ENCODE results near the gene CAPN11. TPM values are rescaled to one million over a fixed set of nuclear protein-coding genes. Genes with fewer than 3 reads are reported as not detected.

Gene CAPN11
- total RNA-seq, 2 experiments from 2014 or later, result not detected

- no peak overlapping the region for H3K4me2 ChIP-seq (ENCODE audit: low read length)
- no peak overlapping the region for H3K27ac ChIP-seq (ENCODE audit: low read depth, low read length, poor library complexity, severe bottlenecking)
- no peaks in the 10 kb centered on the region for H3K9me2 ChIP-seq (ENCODE audit: insufficient read depth, low read length)
- H3K4me1 ChIP-seq (ENCODE audit: insufficient read depth, low read length, poor library complexity, severe bottlenecking), result peaks cover 13% of the 10 kb centered on the region
- no TSS peak for BruUV-seq (replicated peaks)
- no peaks in the 10 kb centered on the region for H3K9me3 ChIP-seq (ENCODE audit: low read length)
- ChIA-PET CTCF (ENCODE audit: unreplicated experiment) (no interaction called here), POLR2A (no interaction called here)
- H2AFZ ChIP-seq (ENCODE audit: low read length), result no peak overlapping the region
- H3K79me2 ChIP-seq (ENCODE audit: insufficient read depth, low read depth, low read length), result peaks cover 73% of the 10 kb centered on the region
- peaks cover 16% of the 10 kb centered on the region for H4K20me1 ChIP-seq (ENCODE audit: insufficient read depth, low read length)
- no peak for DNase-seq (ENCODE audit: low spot score)
- H3K4me3 ChIP-seq (ENCODE audit: low read depth, low read length, poor library complexity, severe bottlenecking), result no peak overlapping the region
- peaks cover 64% of the 10 kb centered on the region for H3K36me3 ChIP-seq (ENCODE audit: insufficient read depth, low read length)
- TF ChIP-seq CTCF (conservative IDR thresholded peaks at IDR 0.05; ENCODE audit: low read length) (no peak), EZH2phosphoT487 (IDR thresholded peaks at IDR 0.05; ENCODE audit: borderline replicate concordance, low read depth, low read length) (no peak)
- intact Hi-C loops (cut with micrococcal nuclease; ENCODE audit: unreplicated experiment), result no loop called here
Measured at GRCh38 chr6:44117397-44118128, 41.1 kb upstream of the CAPN11 start.

GRCh38 chr6:44119704-44120262, 38.8 kb upstream of the CAPN11 start:
- H3K4me3 ChIP-seq (ENCODE audit: low read depth, low read length, poor library complexity, severe bottlenecking), result no peak overlapping the region
- H3K36me3 ChIP-seq (ENCODE audit: insufficient read depth, low read length), result peaks cover 56% of the 10 kb centered on the region
- DNase-seq (ENCODE audit: low spot score), result no peak
- intact Hi-C loops (cut with micrococcal nuclease; ENCODE audit: unreplicated experiment), result no loop called here
- no TSS peak for BruUV-seq (replicated peaks)
- H3K4me1 ChIP-seq (ENCODE audit: insufficient read depth, low read length, poor library complexity, severe bottlenecking), result peaks cover 32% of the 10 kb centered on the region
- POLR2A ChIA-PET, result no interaction called here
- H4K20me1 ChIP-seq (ENCODE audit: insufficient read depth, low read length), result peaks cover 33% of the 10 kb centered on the region
- TF ChIP-seq CTCF (conservative IDR thresholded peaks at IDR 0.05; ENCODE audit: low read length) (no peak), EZH2phosphoT487 (IDR thresholded peaks at IDR 0.05; ENCODE audit: borderline replicate concordance, low read depth, low read length) (no peak)
- H3K4me2 ChIP-seq (ENCODE audit: low read length), result peak overlapping the region; percentile 9; the same call in 1 of the 2 replicates
- CTCF ChIA-PET (ENCODE audit: unreplicated experiment), result no interaction called here
- H3K27ac ChIP-seq (ENCODE audit: low read depth, low read length, poor library complexity, severe bottlenecking), result no peak overlapping the region
- H3K9me2 ChIP-seq (ENCODE audit: insufficient read depth, low read length), result no peaks in the 10 kb centered on the region
- H2AFZ ChIP-seq (ENCODE audit: low read length), result no peak overlapping the region
- H3K9me3 ChIP-seq (ENCODE audit: low read length), result no peaks in the 10 kb centered on the region
- peaks cover 95% of the 10 kb centered on the region for H3K79me2 ChIP-seq (ENCODE audit: insufficient read depth, low read depth, low read length)

Data from OCI-LY7 (cell line).